Liver (tissue), 9 donors: ENCODE results near the gene WBP1. TPM values are rescaled to one million over a fixed set of nuclear protein-coding genes. Genes with fewer than 3 reads are reported as not detected.
A peak's percentile ranks its signal among the peaks of the same experiment; 100 is the strongest.

Experiments used
- DNase-seq: peaks from one replicate; pipeline ENCODE4 v3.0.0-alpha.2; 2017; ENCODE audit warnings: low spot score
- H3K27ac ChIP-seq, 2 donors: one replicate each; pipeline ENCODE4 v1.7.0; 2013; ENCODE audit warnings: inconsistent platforms in 2 of 2, low read length in 2 of 2, control low read depth in 1 of 2, low read depth in 1 of 2, mild to moderate bottlenecking in 1 of 2
- H3K27me3 ChIP-seq, 4 donors: one replicate each; pipeline versions ENCODE4 v1.6.1 to v1.7.0; 2013; ENCODE audit warnings: low read length in 3 of 4, inconsistent platforms in 1 of 4, mild to moderate bottlenecking in 1 of 4, moderate library complexity in 1 of 4; ENCODE audit not compliant: control insufficient read depth in 4 of 4, insufficient read depth in 4 of 4
- H3K36me3 ChIP-seq, 4 donors: one replicate each; pipeline versions ENCODE4 v1.6.1 to v1.7.0; 2013; ENCODE audit warnings: low read length in 3 of 4, mild to moderate bottlenecking in 3 of 4, low read depth in 1 of 4, moderate library complexity in 1 of 4; ENCODE audit not compliant: control insufficient read depth in 4 of 4, insufficient read depth in 3 of 4
- H3K4me1 ChIP-seq, 4 donors: one replicate each; pipeline versions ENCODE4 v1.6.1 to v1.7.0; 2013; ENCODE audit warnings: low read length in 3 of 4, mild to moderate bottlenecking in 3 of 4, moderate library complexity in 1 of 4; ENCODE audit not compliant: control insufficient read depth in 4 of 4, insufficient read depth in 4 of 4
- H3K4me3 ChIP-seq, 3 donors: one replicate each; pipeline versions ENCODE4 v1.6.1 to v1.7.0; 2013; ENCODE audit warnings: low read length in 3 of 3, control low read depth in 1 of 3, low read depth in 1 of 3, mild to moderate bottlenecking in 1 of 3
- H3K9ac ChIP-seq, 2 donors: one replicate each; pipeline ENCODE4 v1.7.0; 2013; ENCODE audit warnings: low read length in 2 of 2, mild to moderate bottlenecking in 2 of 2, moderate library complexity in 2 of 2, control low read depth in 1 of 2, low read depth in 1 of 2
- H3K9me3 ChIP-seq, 4 donors: one replicate each; pipeline versions ENCODE4 v1.6.1 to v1.7.0; 2013; ENCODE audit warnings: low read length in 3 of 4; ENCODE audit not compliant: control insufficient read depth in 4 of 4
- ATF3 ChIP-seq: IDR thresholded peaks from 2 replicates; pipeline ENCODE4 v1.6.1; 2016; ENCODE audit warnings: antibody characterized with exemption
- CTCF ChIP-seq: fragments of 150-350 bp; IDR thresholded peaks from 2 replicates; pipeline ENCODE4 v1.5.1; 2017; ENCODE audit warnings: improper control_type of control experiment, low read depth, low read length; ENCODE audit not compliant: missing input control
- EGR1 ChIP-seq, 2 donors: IDR thresholded peaks; 2 replicates each; pipeline ENCODE4 v1.6.1; 2016 to 2018; ENCODE audit warnings: antibody characterized with exemption in 2 of 2, low read depth in 2 of 2
- FOXA1 ChIP-seq: IDR thresholded peaks from 2 replicates; pipeline ENCODE4 v1.6.1; 2016; ENCODE audit warnings: antibody characterized with exemption
- FOXA2 ChIP-seq: IDR thresholded peaks from 2 replicates; pipeline ENCODE4 v1.6.1; 2016; ENCODE audit warnings: antibody characterized with exemption
- GABPA ChIP-seq, 2 donors: IDR thresholded peaks in 1 of 2; conservative IDR thresholded peaks in 1 of 2; 2 replicates each; pipeline ENCODE4 v1.6.1; 2016; ENCODE audit warnings: antibody characterized with exemption in 2 of 2, mild to moderate bottlenecking in 1 of 2, moderate library complexity in 1 of 2
- HNF4A ChIP-seq, 2 donors: conservative IDR thresholded peaks; 2 replicates each; pipeline ENCODE4 v1.6.1; 2016; ENCODE audit warnings: antibody characterized with exemption in 2 of 2, mild to moderate bottlenecking in 2 of 2
- HNF4G ChIP-seq: IDR thresholded peaks from 2 replicates; pipeline ENCODE4 v1.6.1; 2016; ENCODE audit warnings: antibody characterized with exemption
- JUND ChIP-seq, 2 donors: IDR thresholded peaks; 2 replicates each; pipeline ENCODE4 v1.6.1; 2016; ENCODE audit warnings: antibody characterized with exemption in 2 of 2
- NR2F2 ChIP-seq: IDR thresholded peaks from 2 replicates; pipeline ENCODE4 v1.6.1; 2016; ENCODE audit warnings: antibody characterized with exemption
- RAD21 ChIP-seq, 2 donors: IDR thresholded peaks; 2 replicates each; pipeline ENCODE4 v1.6.1; 2016; ENCODE audit warnings: antibody characterized with exemption in 2 of 2, mild to moderate bottlenecking in 2 of 2
- REST ChIP-seq: IDR thresholded peaks from 2 replicates; pipeline ENCODE4 v1.6.1; 2016; ENCODE audit warnings: antibody characterized with exemption, mild to moderate bottlenecking
- RXRA ChIP-seq, 2 donors: IDR thresholded peaks; 2 replicates each; pipeline ENCODE4 v1.6.1; 2017 to 2018; ENCODE audit warnings: antibody characterized with exemption in 2 of 2, mild to moderate bottlenecking in 1 of 2
- SP1 ChIP-seq: IDR thresholded peaks from 2 replicates; pipeline ENCODE4 v1.6.1; 2018; ENCODE audit warnings: antibody characterized with exemption, mild to moderate bottlenecking
- TAF1 ChIP-seq: conservative IDR thresholded peaks from 2 replicates; pipeline ENCODE4 v1.6.1; 2016; ENCODE audit warnings: antibody characterized with exemption, mild to moderate bottlenecking
- YY1 ChIP-seq: IDR thresholded peaks from 2 replicates; pipeline ENCODE4 v1.6.1; 2016; ENCODE audit warnings: antibody characterized with exemption, mild to moderate bottlenecking
- WGBS: extraction: QIAGEN DNeasy Blood & Tissue Kit; methylation state at CpG from one replicate; pipeline ENCODE4 v1.1.7; 2013; 5-methylcytosine and 5-hydroxymethylcytosine counted together
- polyA plus RNA-seq, 2 donors: library from polyadenylated mRNA; stranded (reverse) in 1 of 2; unstranded in 1 of 2; fragments of 200-250 nt in 1 of 2; fragments of >200 nt in 1 of 2; fragmentation: Nextera tagmentation in 1 of 2; extraction: Ambion mirVana in 1 of 2; gene quantifications; one replicate each; pipeline versions ENCODE4 v1.2.1 to v1.2.3, GENCODE V29; 2013 to 2015
- total RNA-seq, 2 donors: library from RNA; depleted of rRNA; stranded (reverse); fragments of >200 nt; gene quantifications; one replicate each; pipeline ENCODE4 v1.2.3, GENCODE V29; 2014
- TF ChIP-seq, protein P1 (sequence below): IDR thresholded peaks from 2 replicates; pipeline ENCODE4 v1.6.1; 2016; ENCODE audit warnings: antibody characterized with exemption
- TF ChIP-seq, protein P2 (sequence below): IDR thresholded peaks from 2 replicates; pipeline ENCODE4 v1.6.1; 2016; ENCODE audit warnings: antibody characterized with exemption
- donor health status: healthy.
- donor health status: healthy.
- donor health status: healthy.
- donor health status: healthy.
- donor health status: healthy.

WBP1 gene
- total and polyA plus RNA-seq, 4 donors, result 19.2 to 45.0 (median 24.9) TPM

DNA sequence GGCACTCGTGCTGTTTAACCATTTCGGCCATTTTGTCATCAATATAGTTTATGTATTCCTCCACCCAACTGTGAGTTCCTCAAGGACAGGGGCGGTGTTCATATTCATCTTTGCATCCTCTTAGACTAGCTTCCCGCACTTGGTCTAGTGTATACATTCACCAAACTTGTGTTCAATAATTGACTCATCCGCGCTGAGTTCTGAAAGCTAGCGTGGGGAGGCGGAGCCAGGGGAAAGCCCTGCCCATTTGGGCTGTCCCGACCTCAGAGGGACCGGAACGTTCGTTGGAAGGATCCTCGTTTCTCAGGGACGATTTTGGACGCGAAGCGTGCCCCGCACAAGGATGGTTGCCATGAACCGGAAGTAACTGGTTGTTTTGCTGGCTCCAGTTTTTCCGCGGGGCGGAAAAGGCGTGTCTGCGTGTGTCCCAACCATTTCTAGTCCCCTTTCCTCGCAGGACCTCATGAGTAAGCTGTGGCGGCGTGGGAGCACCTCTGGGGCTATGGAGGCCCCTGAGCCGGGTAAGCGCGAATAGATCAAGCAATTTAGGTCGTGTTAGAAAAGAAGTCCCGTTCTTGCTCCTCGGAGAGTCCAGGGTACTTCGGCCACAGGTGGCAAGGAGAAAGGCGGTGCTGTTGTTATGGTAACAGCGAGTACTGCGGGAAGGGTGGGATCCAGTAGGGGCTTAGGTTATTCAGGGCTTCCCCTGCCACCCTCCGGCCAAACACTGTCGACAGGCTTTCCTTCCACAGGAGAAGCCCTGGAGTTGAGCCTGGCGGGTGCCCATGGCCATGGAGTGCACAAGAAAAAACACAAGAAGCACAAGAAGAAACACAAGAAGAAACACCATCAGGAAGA lies 3.4 kb upstream of the WBP1 start, which contains the start of gene INO80B:
Gene INO80B (plus strand): TSS at position 434 of the 858 bp plus-strand sequence. CDS start 30 bp downstream, at position 464.
- TF ChIP-seq TAF1, result no peak
- peak; percentile 60 to 77 for TF ChIP-seq RAD21 (IDR thresholded peaks at IDR 0.05)
- peak in 1 of 2 donors; percentile 40 for TF ChIP-seq EGR1 (IDR thresholded peaks at IDR 0.05; ENCODE audit: low read depth in 2 of 2)
- peak; percentile 70 for TF ChIP-seq NR2F2
- TF ChIP-seq, protein P1, sequence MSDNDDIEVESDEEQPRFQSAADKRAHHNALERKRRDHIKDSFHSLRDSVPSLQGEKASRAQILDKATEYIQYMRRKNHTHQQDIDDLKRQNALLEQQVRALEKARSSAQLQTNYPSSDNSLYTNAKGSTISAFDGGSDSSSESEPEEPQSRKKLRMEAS, result peak; percentile 95
- TF ChIP-seq FOXA1, result peak; percentile 61
- TF ChIP-seq REST, result peak; percentile 79
- TF ChIP-seq, protein P2, sequence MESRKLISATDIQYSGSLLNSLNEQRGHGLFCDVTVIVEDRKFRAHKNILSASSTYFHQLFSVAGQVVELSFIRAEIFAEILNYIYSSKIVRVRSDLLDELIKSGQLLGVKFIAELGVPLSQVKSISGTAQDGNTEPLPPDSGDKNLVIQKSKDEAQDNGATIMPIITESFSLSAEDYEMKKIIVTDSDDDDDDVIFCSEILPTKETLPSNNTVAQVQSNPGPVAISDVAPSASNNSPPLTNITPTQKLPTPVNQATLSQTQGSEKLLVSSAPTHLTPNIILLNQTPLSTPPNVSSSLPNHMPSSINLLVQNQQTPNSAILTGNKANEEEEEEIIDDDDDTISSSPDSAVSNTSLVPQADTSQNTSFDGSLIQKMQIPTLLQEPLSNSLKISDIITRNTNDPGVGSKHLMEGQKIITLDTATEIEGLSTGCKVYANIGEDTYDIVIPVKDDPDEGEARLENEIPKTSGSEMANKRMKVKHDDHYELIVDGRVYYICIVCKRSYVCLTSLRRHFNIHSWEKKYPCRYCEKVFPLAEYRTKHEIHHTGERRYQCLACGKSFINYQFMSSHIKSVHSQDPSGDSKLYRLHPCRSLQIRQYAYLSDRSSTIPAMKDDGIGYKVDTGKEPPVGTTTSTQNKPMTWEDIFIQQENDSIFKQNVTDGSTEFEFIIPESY, result peak; percentile 87
- TF ChIP-seq CTCF, result no peak
- peak; percentile 97 to 99 for TF ChIP-seq GABPA (IDR thresholded peaks at IDR 0.05 in 1 of 2, conservative IDR thresholded peaks at IDR 0.05 in 1 of 2)
- no peak for TF ChIP-seq HNF4G
- TF ChIP-seq YY1, result peak; percentile 100
- peak; percentile 89 for TF ChIP-seq SP1
- TF ChIP-seq FOXA2, result peak; percentile 41
- TF ChIP-seq JUND (IDR thresholded peaks at IDR 0.05), result no peak
- TF ChIP-seq RXRA (IDR thresholded peaks at IDR 0.05), result peak; percentile 69 to 85
- TF ChIP-seq HNF4A (conservative IDR thresholded peaks at IDR 0.05), result peak; percentile 38 to 52
- peak; percentile 47 for TF ChIP-seq ATF3
- Histone ChIP-seq H3K36me3 (no peaks in the 10 kb centered on the region), H3K9ac (peak within 1 kb of the TSS; percentile 50 to 71), H3K27ac (peak within 1 kb of the TSS; percentile 6 to 72), H3K9me3 (no peaks in the 10 kb centered on the region), H3K4me1 (peaks cover 5 to 40% (median 34%) of the 10 kb centered on the region in 4 donors), H3K4me3 (peak within 1 kb of the TSS; percentile 67 to 98 (median 74)), H3K27me3 (no peaks in the 10 kb centered on the region)
- WGBS, result 1% methylated on average over 40 of the region's 40 CpGs
- peak; percentile 97 for DNase-seq
